GM23248 (cell line): ENCODE data around the gene OR2F1.

Experiments used
- EZH2 ChIP-seq: fragments of 200-600 bp; sonication (generic); IDR thresholded peaks from 2 replicates; pipeline ENCODE4 v1.6.1; 2018; ENCODE audit warnings: antibody characterized with exemption, mild to moderate bottlenecking; ENCODE audit not compliant: insufficient read depth, poor library complexity, severe bottlenecking
- EZH2phosphoT487 ChIP-seq: fragments of 200-600 bp; sonication (generic); IDR thresholded peaks from 2 replicates; pipeline ENCODE4 v1.6.1; 2018; ENCODE audit warnings: antibody characterized with exemption, moderate library complexity, mild to moderate bottlenecking, low read depth; ENCODE audit not compliant: insufficient read depth

GRCh38 chr7:143908120-143908519, 46.5 kb upstream of the OR2F1 start:
- no peak for TF ChIP-seq EZH2
- no peak for TF ChIP-seq EZH2phosphoT487
